Measurements from ENCODE around the gene POLR1C.
"Not testable (repeated sequence)": the region's sequence is repeated elsewhere in the genome, so short reads cannot be mapped to it uniquely, and the experiment has no call there.

Gene POLR1C, protein sequence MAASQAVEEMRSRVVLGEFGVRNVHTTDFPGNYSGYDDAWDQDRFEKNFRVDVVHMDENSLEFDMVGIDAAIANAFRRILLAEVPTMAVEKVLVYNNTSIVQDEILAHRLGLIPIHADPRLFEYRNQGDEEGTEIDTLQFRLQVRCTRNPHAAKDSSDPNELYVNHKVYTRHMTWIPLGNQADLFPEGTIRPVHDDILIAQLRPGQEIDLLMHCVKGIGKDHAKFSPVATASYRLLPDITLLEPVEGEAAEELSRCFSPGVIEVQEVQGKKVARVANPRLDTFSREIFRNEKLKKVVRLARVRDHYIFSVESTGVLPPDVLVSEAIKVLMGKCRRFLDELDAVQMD

DNA sequence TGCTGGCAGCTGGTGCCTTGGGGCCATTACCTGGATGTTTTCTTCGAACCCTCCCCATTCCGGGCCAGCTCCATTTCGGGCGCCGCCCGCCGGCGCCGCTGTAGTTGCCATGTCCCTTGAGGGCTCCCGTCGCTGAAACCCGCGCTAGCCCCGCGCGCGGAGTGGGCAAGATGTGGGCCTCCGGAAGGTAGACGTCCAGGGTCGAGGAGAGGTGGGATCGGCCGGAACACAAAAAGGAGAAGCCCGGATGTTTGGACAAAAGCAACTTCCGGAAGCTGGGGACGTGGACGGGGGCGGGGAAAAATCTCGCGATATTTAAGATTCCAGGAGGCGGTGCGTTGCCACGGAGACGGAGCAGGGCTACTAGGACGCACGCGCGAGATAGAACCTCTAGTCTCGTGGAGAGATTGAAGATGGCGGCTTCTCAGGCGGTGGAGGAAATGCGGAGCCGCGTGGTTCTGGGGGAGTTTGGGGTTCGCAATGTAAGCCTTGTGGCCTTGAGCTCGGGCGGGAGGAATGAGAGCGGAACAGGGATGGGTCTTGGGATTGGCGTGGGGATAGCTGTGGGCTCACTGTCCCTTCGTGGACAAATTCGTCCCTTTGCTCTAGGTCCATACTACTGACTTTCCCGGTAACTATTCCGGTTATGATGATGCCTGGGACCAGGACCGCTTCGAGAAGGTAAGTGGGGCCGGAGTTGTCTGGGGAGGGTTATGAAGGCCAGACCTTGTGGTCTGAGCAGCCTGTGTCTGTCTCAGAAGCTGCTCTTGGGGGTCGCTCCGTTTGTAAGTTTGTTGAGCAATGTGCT lies at the start of gene POLR1C, which contains the start of gene YIPF3:
Gene POLR1C (plus strand): TSS at position 393 of the 808 bp plus-strand sequence. CDS start 21 bp downstream, at position 414.
Gene YIPF3 (minus strand): TSS at position 230 of the 808 bp plus-strand sequence. CDS start 119 bp downstream, at position 111.
- Histone ChIP-seq H3K4me1 (peaks cover 47 to 58% (median 55%) of the 10 kb centered on the region in 10 experiments), H3K36me3 (peaks cover 67 to 76% (median 72%) of the 10 kb centered on the region in 11 experiments), H3K27me3 (no peaks in the 10 kb centered on the region), H3K27ac (peak within 1 kb of the TSS; percentile 77 to 97 (median 91)), H3K9me3 (replicated peaks in 1 of 11) (no peaks in the 10 kb centered on the region), H4K20me1 (peaks cover 19 to 87% (median 73%) of the 10 kb centered on the region in 11 experiments; a peak in 20 of 22 replicates), H3K4me2 (peak within 1 kb of the TSS; percentile 91 to 99 (median 96)), H3K9ac (peak within 1 kb of the TSS; percentile 88 to 99 (median 95)), H3K4me3 (peak within 1 kb of the TSS; percentile 84 to 99 (median 96))
- TF ChIP-seq Cebpa-rat (IDR thresholded peaks at IDR 0.05) = no peak

DNA sequence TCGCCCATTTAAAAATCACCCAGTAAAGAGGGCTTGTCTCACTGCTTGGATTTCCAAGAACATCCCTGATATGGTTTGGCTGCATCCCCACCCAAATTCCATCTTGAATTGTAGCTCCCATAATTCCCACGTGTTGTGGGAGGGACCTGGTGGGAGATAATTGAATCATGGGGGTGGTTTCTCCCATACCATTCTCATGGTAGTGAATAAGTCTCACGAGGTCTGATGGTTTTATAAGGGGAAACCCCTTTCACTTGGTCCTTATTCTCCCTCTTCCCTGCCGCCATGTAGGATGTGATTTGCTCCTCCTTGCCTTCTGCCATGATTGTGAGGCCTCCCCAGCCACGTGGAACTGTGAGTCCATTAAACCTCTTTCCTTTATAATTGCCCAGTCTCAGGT lies 49.6 kb upstream of the POLR1C start:
- H3K9me3 ChIP-seq (replicated peaks in 1 of 11); H4K20me1 ChIP-seq; H3K36me3 ChIP-seq; H3K9ac ChIP-seq; H3K4me3 ChIP-seq; H3K27me3 ChIP-seq; H3K4me2 ChIP-seq; H3K27ac ChIP-seq; H3K4me1 ChIP-seq: not testable (repeated sequence)

DNA sequence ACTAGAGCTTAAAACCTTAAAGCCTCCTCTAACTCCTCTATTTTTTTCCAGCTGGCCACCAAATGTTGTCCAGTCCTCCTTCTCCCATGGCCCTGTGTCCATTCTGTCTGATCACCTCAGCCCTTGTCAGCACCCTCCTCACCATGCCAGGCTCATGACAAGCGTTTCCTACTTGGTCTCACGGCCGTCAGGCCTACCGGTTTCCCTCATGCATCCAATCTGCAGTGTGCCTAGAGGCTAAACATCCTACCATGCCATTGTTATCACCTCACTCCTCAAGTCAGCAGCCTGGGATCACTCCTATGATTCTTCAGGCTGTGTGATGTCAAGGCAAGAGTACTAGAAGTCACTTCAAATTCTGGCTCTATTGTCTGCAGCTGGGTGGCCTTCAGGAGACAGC lies 49.1 kb upstream of the POLR1C start:
- Histone ChIP-seq H3K27ac (no peak overlapping the region), H3K4me2 (no peak overlapping the region), H3K27me3 (no peaks in the 10 kb centered on the region), H3K4me3 (no peak overlapping the region), H3K4me1 (peaks cover 0 to 6% (median 0%) of the 10 kb centered on the region in 10 experiments; a peak in 5 of 20 replicates), H4K20me1 (no peaks in the 10 kb centered on the region), H3K9me3 (replicated peaks in 1 of 11) (no peaks in the 10 kb centered on the region), H3K36me3 (no peaks in the 10 kb centered on the region), H3K9ac (no peak overlapping the region)
- no peak for TF ChIP-seq Cebpa-rat (IDR thresholded peaks at IDR 0.05)

DNA sequence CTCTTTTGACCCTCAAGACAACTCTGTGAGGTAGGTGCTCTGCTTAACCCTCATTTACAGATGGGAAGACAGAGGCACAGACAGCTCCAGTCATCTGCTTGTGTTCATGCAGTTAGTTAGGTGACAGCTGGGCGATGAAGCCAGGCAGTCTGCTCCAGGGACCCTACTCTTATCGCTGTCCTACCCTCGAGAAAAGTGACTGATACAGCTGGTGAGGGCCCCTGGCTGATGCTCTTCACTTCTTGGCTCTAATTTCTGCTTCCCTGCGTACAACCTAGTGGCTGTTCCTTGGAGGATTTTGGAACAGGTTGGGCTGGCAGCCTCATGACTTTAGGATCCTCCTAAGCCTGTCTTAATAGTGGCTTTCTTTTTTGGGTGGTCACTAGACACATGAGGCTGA lies 48.6 kb upstream of the POLR1C start:
- TF ChIP-seq Cebpa-rat (IDR thresholded peaks at IDR 0.05) = no peak

DNA sequence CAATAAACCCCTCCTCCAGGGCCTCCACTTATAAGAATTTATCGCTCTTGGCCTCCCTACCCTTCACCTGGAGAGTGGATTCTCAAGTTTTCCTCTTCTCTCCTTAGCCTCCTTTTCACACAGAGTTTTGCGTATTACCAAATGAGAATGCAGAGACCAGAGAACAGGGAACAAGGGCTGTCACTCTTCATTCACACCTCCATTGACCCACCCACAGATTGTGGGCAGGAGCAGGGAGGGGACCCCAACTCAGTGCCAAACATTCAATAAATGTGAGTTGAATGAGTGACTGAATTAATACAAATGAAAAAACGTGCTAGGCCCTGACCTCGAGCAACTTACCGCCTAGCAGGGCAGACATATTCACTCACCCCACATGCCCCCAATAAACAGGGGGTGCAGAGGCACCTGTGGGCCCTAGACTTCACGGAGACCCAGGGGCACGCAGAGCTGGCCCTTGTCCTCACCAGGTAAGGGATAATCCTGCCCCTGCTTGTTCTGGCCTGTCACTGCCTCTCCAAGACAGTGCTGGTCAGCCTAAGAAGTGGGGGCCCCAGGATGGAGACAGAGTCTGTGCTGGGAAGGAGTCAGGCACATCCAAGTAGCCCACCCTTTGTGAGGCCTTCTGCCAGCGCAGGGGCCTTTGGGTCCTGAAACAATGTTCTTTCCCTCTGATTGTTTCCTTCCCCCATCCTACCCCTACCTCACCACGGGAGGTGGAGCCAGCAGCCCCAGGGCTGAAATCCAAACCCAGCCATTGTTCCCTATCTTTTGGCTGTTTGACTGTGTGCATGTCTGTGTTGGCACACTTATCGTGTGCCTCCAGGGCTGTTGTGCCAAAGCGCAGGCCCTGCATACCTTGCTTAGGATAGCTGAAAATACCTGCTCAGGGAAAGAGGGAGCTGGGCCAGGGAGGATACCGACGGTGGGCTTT lies 47.9 kb upstream of the POLR1C start:
- H3K4me3 ChIP-seq = no peak overlapping the region
- peaks cover 0 to 6% (median 0%) of the 10 kb centered on the region in 10 experiments; a peak in 5 of 20 replicates for H3K4me1 ChIP-seq
- no peak overlapping the region for H3K27ac ChIP-seq
- H4K20me1 ChIP-seq = no peaks in the 10 kb centered on the region
- no peak overlapping the region for H3K9ac ChIP-seq
- no peak for TF ChIP-seq Cebpa-rat (IDR thresholded peaks at IDR 0.05)
- H3K36me3 ChIP-seq = no peaks in the 10 kb centered on the region
- no peak overlapping the region for H3K4me2 ChIP-seq
- H3K9me3 ChIP-seq (replicated peaks in 1 of 11) = no peaks in the 10 kb centered on the region
- H3K27me3 ChIP-seq = no peaks in the 10 kb centered on the region

More for the DNA sequence above, 48.6 kb upstream of the POLR1C start:
- no peak overlapping the region for H3K9ac ChIP-seq
- H3K9me3 ChIP-seq (replicated peaks in 1 of 11) = no peaks in the 10 kb centered on the region
- peaks cover 0 to 6% (median 0%) of the 10 kb centered on the region in 10 experiments; a peak in 5 of 20 replicates for H3K4me1 ChIP-seq
- H3K36me3 ChIP-seq = no peaks in the 10 kb centered on the region
- H3K4me2 ChIP-seq = no peak overlapping the region
- no peak overlapping the region for H3K27ac ChIP-seq
- no peak overlapping the region for H3K4me3 ChIP-seq
- no peaks in the 10 kb centered on the region for H4K20me1 ChIP-seq
- no peaks in the 10 kb centered on the region for H3K27me3 ChIP-seq

DNA sequence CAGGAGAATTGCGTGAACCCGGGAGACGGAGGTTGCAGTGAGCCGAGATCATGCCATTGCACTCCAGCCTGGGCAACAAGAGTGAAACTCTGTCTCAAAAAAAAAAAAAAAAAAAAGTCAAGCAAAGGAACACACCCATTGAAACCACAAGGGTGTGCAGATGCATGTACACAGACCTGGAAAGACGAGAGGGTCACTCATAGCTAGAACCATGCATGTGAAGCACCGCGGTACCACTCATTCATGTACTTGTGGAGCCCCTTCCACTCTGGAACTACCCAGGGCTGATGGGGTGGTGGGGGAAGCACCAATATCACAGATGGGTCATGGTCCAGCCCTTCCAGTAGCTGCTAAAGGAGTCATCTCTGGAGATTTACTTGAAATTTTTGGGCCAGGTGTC lies 46.9 kb upstream of the POLR1C start:
- Histone ChIP-seq H3K4me1 (peaks cover 0 to 6% (median 0%) of the 10 kb centered on the region in 10 experiments; a peak in 5 of 20 replicates), H3K4me3 (no peak overlapping the region), H3K27me3 (no peaks in the 10 kb centered on the region), H3K4me2 (no peak overlapping the region), H3K9me3 (replicated peaks in 1 of 11) (no peaks in the 10 kb centered on the region), H3K9ac (no peak overlapping the region), H4K20me1 (no peaks in the 10 kb centered on the region), H3K36me3 (no peaks in the 10 kb centered on the region), H3K27ac (no peak overlapping the region)
- no peak for TF ChIP-seq Cebpa-rat (IDR thresholded peaks at IDR 0.05)

DNA sequence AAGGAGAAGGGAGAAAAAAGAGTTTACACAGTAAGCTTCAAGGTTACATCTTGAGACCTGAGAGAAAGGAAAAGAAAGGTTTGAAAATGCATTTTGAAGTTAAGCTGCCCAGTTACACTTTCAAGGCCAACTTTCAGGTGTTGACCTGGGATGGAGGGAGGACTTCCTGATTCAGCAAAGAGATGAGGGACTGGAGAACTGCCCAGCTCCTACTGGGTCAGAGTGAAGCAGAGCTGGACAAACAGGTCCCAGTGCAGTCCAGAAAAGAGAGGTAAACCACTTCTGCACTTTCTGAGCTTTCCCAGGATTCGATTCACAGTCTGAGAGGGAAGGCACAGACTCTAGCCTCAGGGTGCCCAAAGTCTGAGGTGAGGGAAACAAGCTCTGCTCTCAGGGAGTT lies 45.5 kb upstream of the POLR1C start:
- Histone ChIP-seq H3K27me3 (no peaks in the 10 kb centered on the region), H3K4me3 (no peak overlapping the region), H3K36me3 (no peaks in the 10 kb centered on the region), H4K20me1 (no peaks in the 10 kb centered on the region), H3K27ac (no peak overlapping the region), H3K4me1 (peaks cover 0 to 2% (median 0%) of the 10 kb centered on the region in 10 experiments; a peak in 3 of 20 replicates), H3K9me3 (replicated peaks in 1 of 11) (no peaks in the 10 kb centered on the region), H3K9ac (no peak overlapping the region), H3K4me2 (no peak overlapping the region)
- no peak for TF ChIP-seq Cebpa-rat (IDR thresholded peaks at IDR 0.05)

DNA sequence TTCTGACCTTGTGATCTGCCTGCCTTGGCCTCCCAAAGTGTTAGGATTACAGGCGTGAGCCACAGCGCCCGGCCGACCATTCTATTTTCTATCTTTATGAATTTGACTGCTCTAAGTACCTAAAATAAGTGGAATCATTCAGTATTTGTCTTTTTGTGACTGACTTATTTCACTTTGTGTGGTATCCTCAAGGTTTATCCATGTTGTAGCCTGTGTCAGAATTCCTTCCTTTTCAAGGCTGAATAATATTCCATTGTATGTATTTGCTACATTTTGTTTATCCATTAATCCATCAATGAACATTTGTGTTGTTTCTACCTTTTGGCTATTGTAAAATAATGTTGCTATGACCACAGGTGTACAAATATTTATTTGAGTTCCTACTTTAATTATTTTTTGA lies 44.4 kb upstream of the POLR1C start:
- Histone ChIP-seq H4K20me1 (no peaks in the 10 kb centered on the region), H3K9me3 (replicated peaks in 1 of 11) (no peaks in the 10 kb centered on the region), H3K4me1 (peaks cover 0 to 10% (median 7%) of the 10 kb centered on the region in 10 experiments; a peak in 14 of 20 replicates), H3K36me3 (no peaks in the 10 kb centered on the region), H3K4me3 (no peak overlapping the region), H3K27me3 (no peaks in the 10 kb centered on the region), H3K27ac (no peak overlapping the region), H3K4me2 (no peak overlapping the region), H3K9ac (no peak overlapping the region)
- no peak for TF ChIP-seq Cebpa-rat (IDR thresholded peaks at IDR 0.05)

Data from BLaER1 treated with 17β-estradiol and CSF1 and Interleukin-3, amounts not matched to agents 10 nM and 100 nM (cell line).